ENCODE measurements around the gene OR1C1.
"Not testable (repeated sequence)": the region's sequence is repeated elsewhere in the genome, so short reads cannot be mapped to it uniquely, and the experiment has no call there.

DNA sequence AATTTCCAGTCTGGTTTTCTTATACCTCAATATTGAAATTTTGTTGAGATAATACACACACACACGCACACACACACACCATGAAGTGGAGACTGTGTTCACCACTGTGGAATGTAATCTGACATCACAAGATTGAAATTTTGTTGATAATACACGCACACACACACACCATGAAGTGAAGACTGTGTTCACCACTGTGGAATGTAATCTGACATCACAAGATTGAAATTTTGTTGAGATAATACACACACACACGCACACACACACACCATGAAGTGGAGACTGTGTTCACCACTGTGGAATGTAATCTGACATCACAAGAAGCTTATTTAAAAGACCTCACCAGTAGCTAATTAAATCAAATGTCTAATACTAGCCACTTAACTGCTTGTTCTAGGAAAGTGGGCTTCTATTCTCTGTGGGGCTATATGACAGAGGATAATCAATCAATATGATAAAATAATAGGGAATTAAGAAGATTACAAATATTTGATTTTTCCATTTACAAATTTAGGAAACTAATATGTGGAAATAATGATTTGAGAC, 18.1 kb downstream of the OR1C1 start:
- TF ChIP-seq, protein P1, sequence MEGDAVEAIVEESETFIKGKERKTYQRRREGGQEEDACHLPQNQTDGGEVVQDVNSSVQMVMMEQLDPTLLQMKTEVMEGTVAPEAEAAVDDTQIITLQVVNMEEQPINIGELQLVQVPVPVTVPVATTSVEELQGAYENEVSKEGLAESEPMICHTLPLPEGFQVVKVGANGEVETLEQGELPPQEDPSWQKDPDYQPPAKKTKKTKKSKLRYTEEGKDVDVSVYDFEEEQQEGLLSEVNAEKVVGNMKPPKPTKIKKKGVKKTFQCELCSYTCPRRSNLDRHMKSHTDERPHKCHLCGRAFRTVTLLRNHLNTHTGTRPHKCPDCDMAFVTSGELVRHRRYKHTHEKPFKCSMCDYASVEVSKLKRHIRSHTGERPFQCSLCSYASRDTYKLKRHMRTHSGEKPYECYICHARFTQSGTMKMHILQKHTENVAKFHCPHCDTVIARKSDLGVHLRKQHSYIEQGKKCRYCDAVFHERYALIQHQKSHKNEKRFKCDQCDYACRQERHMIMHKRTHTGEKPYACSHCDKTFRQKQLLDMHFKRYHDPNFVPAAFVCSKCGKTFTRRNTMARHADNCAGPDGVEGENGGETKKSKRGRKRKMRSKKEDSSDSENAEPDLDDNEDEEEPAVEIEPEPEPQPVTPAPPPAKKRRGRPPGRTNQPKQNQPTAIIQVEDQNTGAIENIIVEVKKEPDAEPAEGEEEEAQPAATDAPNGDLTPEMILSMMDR (IDR thresholded peaks at IDR 0.05) = not testable (repeated sequence)
- not testable (repeated sequence) for TF ChIP-seq EZH2 (IDR thresholded peaks at IDR 0.05; ENCODE audit: borderline replicate concordance, insufficient read depth, low read depth, low read length, poor library complexity, severe bottlenecking)
